H1 (cell line): ENCODE measurements around the gene MORC3. TPM values are rescaled to one million over a fixed set of nuclear protein-coding genes. Genes with fewer than 3 reads are reported as not detected.

Experiments
- CBX5 ChIP-seq: fragments of 300-800, 300-1000 bp; sonication (generic); IDR thresholded peaks from 2 replicates; pipeline ENCODE4 v1.7.1; 2016; ENCODE audit warnings: antibody characterized with exemption, low read length, low read depth
- CHD7 ChIP-seq: fragments of 300-600 bp; sonication (generic); IDR thresholded peaks from 2 replicates; pipeline ENCODE4 v1.7.1; 2012; ENCODE audit warnings: low read length, moderate library complexity, mild to moderate bottlenecking, inconsistent platforms; ENCODE audit not compliant: insufficient replicate concordance
- CREB1 ChIP-seq: IDR thresholded peaks from 2 replicates; pipeline ENCODE4 v1.6.1; 2012; ENCODE audit warnings: inconsistent platforms
- FOSL1 ChIP-seq: IDR thresholded peaks from 2 replicates; pipeline ENCODE4 v1.6.1; 2011; ENCODE audit warnings: mild to moderate bottlenecking, low read depth, low read length, moderate library complexity; ENCODE audit not compliant: insufficient read depth
- GTF2F1 ChIP-seq: IDR thresholded peaks from 2 replicates; pipeline ENCODE4 v1.6.1; 2012; ENCODE audit warnings: low read depth, low read length, improper control_type of control experiment, borderline replicate concordance
- HDAC6 ChIP-seq: IDR thresholded peaks from one replicate; pipeline ENCODE4 v1.7.1; 2012; ENCODE audit warnings: low read depth, mild to moderate bottlenecking, inconsistent platforms, low read length, moderate library complexity
- KDM1A ChIP-seq: fragments of 200-600, 300-600 bp; sonication (generic); IDR thresholded peaks from 2 replicates; pipeline ENCODE4 v1.7.1; 2016; ENCODE audit warnings: mild to moderate bottlenecking, low read length, borderline replicate concordance
- NRF1 ChIP-seq: IDR thresholded peaks from 2 replicates; pipeline ENCODE4 v1.6.1; 2011; ENCODE audit warnings: mild to moderate bottlenecking, low read depth, low read length, improper control_type of control experiment
- POLR2A ChIP-seq, 2 experiments: IDR thresholded peaks; 1 replicate in 1 of 2; 2 replicates in 1 of 2; pipeline ENCODE4 v1.6.1; 2011; ENCODE audit warnings: low read depth in 2 of 2, low read length in 2 of 2, mild to moderate bottlenecking in 2 of 2; ENCODE audit errors: control extremely low read depth in 1 of 2
- TAF1 ChIP-seq: IDR thresholded peaks from 2 replicates; pipeline ENCODE4 v1.6.1; 2011; ENCODE audit warnings: mild to moderate bottlenecking, low read depth, low read length
- TEAD4 ChIP-seq: IDR thresholded peaks from 2 replicates; pipeline ENCODE4 v1.6.1; 2012; ENCODE audit warnings: low read depth, low read length, inconsistent platforms, mixed read lengths
- polyA plus RNA-seq, 7 experiments: library from polyadenylated mRNA; depleted of rRNA in 3 of 7; stranded (reverse) in 5 of 7; unstranded in 2 of 7; fragments of >200 nt in 5 of 7; fragments of 200-250 nt in 2 of 7; gene quantifications; 1 replicate in 5 of 7; 2 replicates in 1 of 7; 4 replicates in 1 of 7; pipeline versions ENCODE4 v1.2.1 to v1.2.3, GENCODE V29; 2011 to 2013; ENCODE audit warnings: missing spikeins in 2 of 7, mixed read lengths in 2 of 7
- total RNA-seq: library from RNA; stranded (reverse); fragmentation: NEBNext Ultra II Directional; extraction: Animal tissue kit (Norgen Biotek cat#: 25700); gene quantifications from 2 replicates; pipeline ENCODE4 v1.2.1, GENCODE V29; 2021
- TF ChIP-seq, protein P1 (sequence below): IDR thresholded peaks from 2 replicates; pipeline ENCODE4 v1.6.1; 2012; ENCODE audit warnings: inconsistent platforms

MORC3 gene
- total and polyA plus RNA-seq, 2 of the 8 experiments (the other 6 are each of a cell fraction or from before 2014, with no cell fraction given) = 5.0 to 20.4 TPM

DNA sequence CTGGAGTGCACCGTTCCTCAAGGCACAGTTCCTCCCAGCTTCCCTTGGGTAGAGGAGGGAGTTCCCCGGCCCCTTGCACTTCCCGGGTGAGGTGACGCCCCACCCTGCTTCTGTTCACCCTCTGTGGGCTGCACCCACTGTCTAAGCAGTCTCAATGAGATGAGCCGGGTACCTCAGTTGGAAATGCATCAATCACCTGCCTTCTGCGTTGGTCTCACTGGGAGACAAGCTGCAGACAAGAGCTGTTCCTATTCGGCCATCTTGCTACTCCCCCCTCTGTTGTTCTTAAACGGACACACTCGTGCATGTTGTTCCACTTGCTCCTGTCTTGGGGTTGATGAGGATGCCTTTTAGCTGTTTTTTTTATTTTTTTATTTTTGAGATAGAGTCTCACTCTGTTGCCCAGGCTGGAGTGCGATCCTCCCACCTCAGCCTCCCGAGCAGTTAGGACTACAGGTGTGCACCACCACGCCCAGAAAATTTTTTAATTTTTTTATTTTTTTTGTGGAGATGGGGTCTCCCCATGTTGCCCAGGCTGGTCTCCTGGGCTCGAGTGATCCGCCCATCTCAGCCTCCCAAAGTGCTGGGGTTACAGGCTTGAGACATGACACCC, 3.0 kb upstream of the MORC3 start (continued):
- TF ChIP-seq FOSL1 = no peak
- TF ChIP-seq CBX5 = no peak
- no peak for TF ChIP-seq CREB1
- TF ChIP-seq GTF2F1 = no peak
- TF ChIP-seq, protein P1, sequence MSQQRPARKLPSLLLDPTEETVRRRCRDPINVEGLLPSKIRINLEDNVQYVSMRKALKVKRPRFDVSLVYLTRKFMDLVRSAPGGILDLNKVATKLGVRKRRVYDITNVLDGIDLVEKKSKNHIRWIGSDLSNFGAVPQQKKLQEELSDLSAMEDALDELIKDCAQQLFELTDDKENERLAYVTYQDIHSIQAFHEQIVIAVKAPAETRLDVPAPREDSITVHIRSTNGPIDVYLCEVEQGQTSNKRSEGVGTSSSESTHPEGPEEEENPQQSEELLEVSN = no peak
- TF ChIP-seq NRF1 = no peak
- no peak for TF ChIP-seq TEAD4
- TF ChIP-seq KDM1A = no peak
- TF ChIP-seq TAF1 = no peak
- no peak for TF ChIP-seq HDAC6
- no peak for TF ChIP-seq CHD7
- TF ChIP-seq POLR2A (IDR thresholded peaks at IDR 0.05; ENCODE audit: control extremely low read depth in 1 of 2, low read depth in 2 of 2, low read length in 2 of 2) = no peak
